ENCODE results near the gene LST1.

The LST1 gene

DNA sequence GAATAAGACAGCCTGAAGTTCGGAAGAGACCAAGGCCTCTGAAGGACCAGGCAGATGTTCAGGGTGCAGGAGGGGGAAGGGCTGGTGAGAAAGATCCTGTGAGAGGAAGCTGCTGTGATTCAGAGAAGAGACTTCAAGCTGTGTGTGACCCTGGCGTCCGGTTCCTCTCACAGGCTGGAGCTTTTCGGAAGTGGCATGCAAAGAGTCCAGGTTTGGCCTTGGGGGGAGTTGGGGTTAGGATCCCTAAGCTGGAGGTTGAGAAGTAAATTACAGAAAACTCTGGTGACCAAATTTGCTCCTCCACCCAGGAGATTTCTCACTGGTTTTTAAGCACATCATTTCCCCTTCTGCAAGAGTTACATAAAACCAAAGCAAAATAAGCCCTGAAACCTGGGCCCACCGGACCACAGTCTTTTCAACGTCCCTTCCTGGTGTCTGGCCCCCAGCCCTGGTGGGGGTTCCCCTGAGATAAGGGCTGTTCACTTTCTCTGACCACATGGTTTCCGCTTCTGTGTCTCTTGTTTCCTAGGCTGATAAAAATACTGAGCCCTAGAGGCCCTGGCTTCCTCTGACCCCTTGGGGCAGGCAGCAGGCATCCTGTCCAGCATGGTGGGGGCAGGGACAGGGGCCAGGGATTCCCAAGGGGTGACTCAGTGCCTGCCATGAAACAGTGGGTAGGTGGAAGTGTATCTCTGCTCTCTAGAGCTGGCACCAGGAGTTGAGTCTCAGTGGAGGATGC lies 25.9 kb upstream of the LST1 start:
- DNase-seq (ENCODE audit: low read depth) = peak; percentile 96

DNA sequence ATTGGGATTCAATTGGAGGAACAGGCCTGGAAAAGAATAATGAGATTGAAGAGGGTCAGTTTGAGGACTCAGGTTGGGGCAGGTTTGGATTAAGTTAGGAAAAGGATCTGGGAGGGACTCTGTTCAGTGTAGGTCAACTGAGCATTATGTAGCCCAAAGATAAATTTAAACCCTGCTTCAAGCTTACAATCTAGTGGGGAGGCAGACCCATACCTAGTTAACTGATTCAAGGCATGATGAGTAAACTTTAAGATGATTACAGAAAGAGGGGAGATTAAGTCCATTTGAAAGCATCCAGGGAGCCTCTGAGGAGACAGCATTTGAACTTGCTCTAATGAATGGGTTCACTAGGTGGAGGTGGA lies 25.4 kb upstream of the LST1 start:
- no peak for DNase-seq (ENCODE audit: low read depth)

DNA sequence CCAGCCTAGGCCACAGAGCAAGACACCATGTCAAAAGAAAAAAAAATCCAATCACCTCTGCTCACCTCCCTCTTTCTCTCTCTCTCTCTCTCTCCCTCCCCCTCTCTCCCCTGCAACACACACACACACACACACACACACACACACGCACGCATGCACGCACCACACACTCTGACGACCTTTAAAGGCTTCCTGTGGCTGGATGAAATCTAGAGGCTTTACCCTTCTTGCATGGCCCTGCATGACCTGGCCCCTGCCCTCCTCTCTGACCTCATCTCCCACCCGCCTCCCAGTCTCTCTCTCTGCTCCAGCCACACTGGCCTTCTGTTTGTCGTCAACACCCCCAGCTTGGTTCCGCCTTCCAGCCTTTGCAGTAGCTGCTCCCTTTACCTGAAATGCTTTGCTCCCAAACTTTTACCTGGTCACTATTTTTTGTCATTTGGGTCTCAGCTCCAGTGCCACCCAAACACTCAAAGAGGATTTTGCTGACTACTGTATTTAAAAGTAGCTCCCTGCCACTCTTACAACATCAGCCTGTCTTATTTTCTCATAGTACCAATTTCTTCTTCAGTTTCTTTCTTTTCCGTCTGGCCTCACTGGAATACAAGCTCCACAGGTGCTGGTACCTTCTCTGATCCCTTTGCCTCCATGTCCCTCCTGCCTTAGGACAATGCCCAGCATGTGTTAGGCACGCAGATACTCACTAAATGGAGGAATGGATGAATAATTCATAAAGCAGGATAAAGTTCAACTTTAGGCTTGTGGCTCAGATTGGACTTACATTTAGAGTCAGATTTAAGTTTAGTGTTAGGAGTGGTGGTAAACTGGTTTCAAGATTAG lies 18.3 kb upstream of the LST1 start:
- no peak for DNase-seq (ENCODE audit: low read depth)

GRCh38 chr6:31568537-31568961 lies 17.5 kb upstream of the LST1 start:
- no peak for DNase-seq (ENCODE audit: low read depth)

DNA sequence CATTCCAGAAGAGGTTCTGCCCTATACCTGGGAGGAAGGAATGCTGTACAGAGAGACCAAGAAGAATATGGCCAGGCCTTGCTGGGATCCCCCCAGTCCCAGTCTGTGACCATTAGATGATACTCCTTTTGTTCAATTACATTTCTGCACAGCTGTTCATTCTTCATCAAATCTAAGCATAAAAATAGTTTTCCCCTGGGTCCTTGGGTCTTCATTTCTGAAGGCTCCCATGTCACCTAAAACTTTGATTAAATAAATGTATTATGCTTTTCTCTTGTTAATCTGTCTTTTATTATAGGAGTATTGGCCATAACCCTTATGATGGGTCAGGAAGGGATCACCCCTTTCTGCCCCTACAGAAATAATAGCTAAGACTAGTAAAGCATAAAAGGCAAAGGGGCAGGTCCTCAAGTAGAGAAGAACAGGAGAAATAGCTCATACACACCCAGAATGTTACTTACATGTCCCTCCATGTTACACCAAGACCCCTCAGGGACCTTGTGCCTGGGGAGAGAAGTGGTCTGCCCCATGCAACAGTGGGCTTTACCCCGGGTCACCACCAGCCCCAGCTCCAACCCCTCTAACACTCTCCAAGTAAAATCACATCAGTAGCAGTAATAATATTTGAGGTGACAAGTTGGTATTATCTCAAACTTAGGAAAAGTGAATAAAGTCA lies 16.1 kb upstream of the LST1 start:
- DNase-seq (ENCODE audit: low read depth) = no peak

GRCh38 chr6:31572041-31572911 lies 13.8 kb upstream of the LST1 start, which contains the start of gene LTA:
Gene LTA, plus strand, starts transcription at chr6:31572289. Its CDS starts 454 bp downstream, at chr6:31572743.
- no peak for DNase-seq (ENCODE audit: low read depth)

DNA sequence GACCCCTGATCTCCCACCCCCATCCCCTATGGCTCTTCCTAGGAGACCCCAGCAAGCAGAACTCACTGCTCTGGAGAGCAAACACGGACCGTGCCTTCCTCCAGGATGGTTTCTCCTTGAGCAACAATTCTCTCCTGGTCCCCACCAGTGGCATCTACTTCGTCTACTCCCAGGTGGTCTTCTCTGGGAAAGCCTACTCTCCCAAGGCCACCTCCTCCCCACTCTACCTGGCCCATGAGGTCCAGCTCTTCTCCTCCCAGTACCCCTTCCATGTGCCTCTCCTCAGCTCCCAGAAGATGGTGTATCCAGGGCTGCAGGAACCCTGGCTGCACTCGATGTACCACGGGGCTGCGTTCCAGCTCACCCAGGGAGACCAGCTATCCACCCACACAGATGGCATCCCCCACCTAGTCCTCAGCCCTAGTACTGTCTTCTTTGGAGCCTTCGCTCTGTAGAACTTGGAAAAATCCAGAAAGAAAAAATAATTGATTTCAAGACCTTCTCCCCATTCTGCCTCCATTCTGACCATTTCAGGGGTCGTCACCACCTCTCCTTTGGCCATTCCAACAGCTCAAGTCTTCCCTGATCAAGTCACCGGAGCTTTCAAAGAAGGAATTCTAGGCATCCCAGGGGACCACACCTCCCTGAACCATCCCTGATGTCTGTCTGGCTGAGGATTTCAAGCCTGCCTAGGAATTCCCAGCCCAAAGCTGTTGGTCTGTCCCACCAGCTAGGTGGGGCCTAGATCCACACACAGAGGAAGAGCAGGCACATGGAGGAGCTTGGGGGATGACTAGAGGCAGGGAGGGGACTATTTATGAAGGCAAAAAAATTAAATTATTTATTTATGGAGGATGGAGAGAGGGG lies 12.6 kb upstream of the LST1 start:
- no peak for DNase-seq (ENCODE audit: low read depth)

- DNase-seq (ENCODE audit: low read depth) = no peak
These were observed 11.7 kb upstream of the LST1 start for GRCh38 chr6:31574106-31575061.

DNA sequence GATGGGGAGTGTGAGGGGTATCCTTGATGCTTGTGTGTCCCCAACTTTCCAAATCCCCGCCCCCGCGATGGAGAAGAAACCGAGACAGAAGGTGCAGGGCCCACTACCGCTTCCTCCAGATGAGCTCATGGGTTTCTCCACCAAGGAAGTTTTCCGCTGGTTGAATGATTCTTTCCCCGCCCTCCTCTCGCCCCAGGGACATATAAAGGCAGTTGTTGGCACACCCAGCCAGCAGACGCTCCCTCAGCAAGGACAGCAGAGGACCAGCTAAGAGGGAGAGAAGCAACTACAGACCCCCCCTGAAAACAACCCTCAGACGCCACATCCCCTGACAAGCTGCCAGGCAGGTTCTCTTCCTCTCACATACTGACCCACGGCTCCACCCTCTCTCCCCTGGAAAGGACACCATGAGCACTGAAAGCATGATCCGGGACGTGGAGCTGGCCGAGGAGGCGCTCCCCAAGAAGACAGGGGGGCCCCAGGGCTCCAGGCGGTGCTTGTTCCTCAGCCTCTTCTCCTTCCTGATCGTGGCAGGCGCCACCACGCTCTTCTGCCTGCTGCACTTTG lies 10.7 kb upstream of the LST1 start, which contains the start of gene TNF:
Gene TNF, plus strand, starts transcription at position 231 of the 567 bp plus-strand sequence. Its CDS starts 177 bp downstream, at position 408.
- DNase-seq (ENCODE audit: low read depth) = no peak

GRCh38 chr6:31575952-31576685 lies 10.0 kb upstream of the LST1 start:
- DNase-seq (ENCODE audit: low read depth) = no peak

DNA sequence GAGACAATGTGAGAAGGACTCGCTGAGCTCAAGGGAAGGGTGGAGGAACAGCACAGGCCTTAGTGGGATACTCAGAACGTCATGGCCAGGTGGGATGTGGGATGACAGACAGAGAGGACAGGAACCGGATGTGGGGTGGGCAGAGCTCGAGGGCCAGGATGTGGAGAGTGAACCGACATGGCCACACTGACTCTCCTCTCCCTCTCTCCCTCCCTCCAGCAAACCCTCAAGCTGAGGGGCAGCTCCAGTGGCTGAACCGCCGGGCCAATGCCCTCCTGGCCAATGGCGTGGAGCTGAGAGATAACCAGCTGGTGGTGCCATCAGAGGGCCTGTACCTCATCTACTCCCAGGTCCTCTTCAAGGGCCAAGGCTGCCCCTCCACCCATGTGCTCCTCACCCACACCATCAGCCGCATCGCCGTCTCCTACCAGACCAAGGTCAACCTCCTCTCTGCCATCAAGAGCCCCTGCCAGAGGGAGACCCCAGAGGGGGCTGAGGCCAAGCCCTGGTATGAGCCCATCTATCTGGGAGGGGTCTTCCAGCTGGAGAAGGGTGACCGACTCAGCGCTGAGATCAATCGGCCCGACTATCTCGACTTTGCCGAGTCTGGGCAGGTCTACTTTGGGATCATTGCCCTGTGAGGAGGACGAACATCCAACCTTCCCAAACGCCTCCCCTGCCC lies 9.0 kb upstream of the LST1 start:
- DNase-seq (ENCODE audit: low read depth) = no peak

- DNase-seq (ENCODE audit: low read depth) = no peak
These were observed 8.5 kb upstream of the LST1 start for GRCh38 chr6:31577579-31577966.

DNA sequence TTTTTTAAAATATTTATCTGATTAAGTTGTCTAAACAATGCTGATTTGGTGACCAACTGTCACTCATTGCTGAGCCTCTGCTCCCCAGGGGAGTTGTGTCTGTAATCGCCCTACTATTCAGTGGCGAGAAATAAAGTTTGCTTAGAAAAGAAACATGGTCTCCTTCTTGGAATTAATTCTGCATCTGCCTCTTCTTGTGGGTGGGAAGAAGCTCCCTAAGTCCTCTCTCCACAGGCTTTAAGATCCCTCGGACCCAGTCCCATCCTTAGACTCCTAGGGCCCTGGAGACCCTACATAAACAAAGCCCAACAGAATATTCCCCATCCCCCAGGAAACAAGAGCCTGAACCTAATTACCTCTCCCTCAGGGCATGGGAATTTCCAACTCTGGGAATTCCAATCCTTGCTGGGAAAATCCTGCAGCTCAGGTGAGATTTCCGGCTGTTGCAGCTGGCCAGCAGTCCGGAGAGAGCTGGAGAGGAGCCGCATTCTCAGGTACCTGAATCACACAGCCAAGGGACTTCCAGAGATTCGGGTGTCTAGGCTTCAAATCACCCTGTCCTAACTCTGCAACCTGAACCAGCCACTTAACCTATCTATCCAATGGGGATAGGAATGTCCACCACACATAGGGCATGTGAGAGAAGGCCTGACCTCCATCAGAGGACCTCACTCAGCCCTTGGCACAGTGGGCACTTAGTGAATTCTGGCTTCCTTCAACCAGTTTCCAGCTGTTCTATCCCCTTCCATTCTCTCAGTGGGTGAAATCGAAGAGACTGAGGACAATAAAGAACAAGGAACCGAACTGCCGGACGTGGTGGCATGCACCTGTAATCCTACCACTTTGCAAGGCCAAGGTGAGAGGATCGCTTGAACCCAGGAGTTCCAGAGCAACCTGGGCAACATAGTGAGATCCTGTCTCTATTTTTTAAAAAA lies 7.6 kb upstream of the LST1 start:
- DNase-seq (ENCODE audit: low read depth) = no peak

- no peak for DNase-seq (ENCODE audit: low read depth)
These were observed 7.0 kb upstream of the LST1 start for GRCh38 chr6:31579119-31579505.

GRCh38 chr6:31579546-31580437 lies 6.3 kb upstream of the LST1 start:
- no peak for DNase-seq (ENCODE audit: low read depth)

DNA sequence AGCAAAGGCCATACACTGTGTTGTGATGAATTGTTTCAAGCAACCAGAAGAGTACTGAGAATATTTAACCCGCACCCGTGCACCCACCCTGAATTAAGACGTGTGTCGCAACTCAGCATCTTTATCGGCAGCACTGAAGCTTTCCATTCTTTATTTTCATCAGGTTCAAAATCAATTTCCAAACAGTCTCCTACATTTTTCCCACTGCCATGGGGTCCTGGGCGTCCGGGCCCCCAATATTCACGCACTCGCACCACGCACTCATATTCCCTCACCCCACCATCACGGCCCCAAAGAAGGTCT lies 5.7 kb upstream of the LST1 start:
- no peak for DNase-seq (ENCODE audit: low read depth)

Measured in ELR (cell line).